Mesenchymal stem cell (in vitro differentiated cells and primary cell): ENCODE data around the gene KLHL41.

ENCODE experiments used
- DNase-seq: peaks from one replicate; pipeline ENCODE4 v3.0.0-alpha.2; 2013
- H2AFZ ChIP-seq: one replicate; pipeline ENCODE4 v1.6.1; 2013; ENCODE audit warnings: low read depth, mild to moderate bottlenecking, control low read depth, inconsistent platforms, low read length, moderate library complexity
- H2AK5ac ChIP-seq: 2 replicates; pipeline ENCODE4 v1.6.1; 2013; ENCODE audit warnings: low read length, moderate library complexity, mild to moderate bottlenecking, inconsistent platforms; ENCODE audit not compliant: severe bottlenecking
- H2BK120ac ChIP-seq: one replicate; pipeline ENCODE4 v1.6.1; 2013; ENCODE audit warnings: low read depth, mild to moderate bottlenecking, inconsistent platforms, low read length, moderate library complexity
- H2BK12ac ChIP-seq, 2 experiments: one replicate each; pipeline ENCODE4 v1.6.1; 2013; ENCODE audit warnings: inconsistent platforms in 2 of 2, low read length in 2 of 2, mild to moderate bottlenecking in 2 of 2, moderate library complexity in 2 of 2, control low read depth in 1 of 2
- H2BK15ac ChIP-seq: one replicate; pipeline ENCODE4 v1.6.1; 2013; ENCODE audit warnings: mild to moderate bottlenecking, low read depth, inconsistent platforms; ENCODE audit not compliant: poor library complexity, severe bottlenecking
- H2BK5ac ChIP-seq: 2 replicates; pipeline ENCODE4 v1.6.1; 2013; ENCODE audit warnings: low read depth, mild to moderate bottlenecking, low read length, control low read depth, inconsistent platforms; ENCODE audit not compliant: poor library complexity, severe bottlenecking
- H3K14ac ChIP-seq, 2 experiments: one replicate each; pipeline ENCODE4 v1.6.1; 2013; ENCODE audit warnings: inconsistent platforms in 2 of 2, low read length in 2 of 2, control low read depth in 1 of 2, mild to moderate bottlenecking in 1 of 2, moderate library complexity in 1 of 2
- H3K18ac ChIP-seq, 2 experiments: one replicate each; pipeline ENCODE4 v1.6.1; 2013; ENCODE audit warnings: inconsistent platforms in 2 of 2, low read length in 2 of 2, control low read depth in 1 of 2, low read depth in 1 of 2, mild to moderate bottlenecking in 1 of 2
- H3K23ac ChIP-seq, 2 experiments: one replicate each; pipeline ENCODE4 v1.6.1; 2013; ENCODE audit warnings: inconsistent platforms in 2 of 2, low read length in 2 of 2, mild to moderate bottlenecking in 2 of 2, moderate library complexity in 2 of 2, control low read depth in 1 of 2
- H3K27ac ChIP-seq: 2 replicates; pipeline ENCODE4 v1.5.1; 2013; ENCODE audit warnings: mild to moderate bottlenecking, moderate library complexity, low read length, control low read depth, inconsistent platforms; ENCODE audit not compliant: poor library complexity, severe bottlenecking
- H3K27me3 ChIP-seq, 2 experiments: 2 replicates each; pipeline versions ENCODE4 v1.6.1 to v1.7.0; 2013; ENCODE audit warnings: low read length in 2 of 2, mild to moderate bottlenecking in 2 of 2, moderate library complexity in 2 of 2, control low read depth in 1 of 2, inconsistent platforms in 1 of 2; ENCODE audit not compliant: control insufficient read depth in 1 of 2, insufficient read depth in 1 of 2
- H3K36me3 ChIP-seq, 2 experiments: 2 replicates each; pipeline versions ENCODE4 v1.6.1 to v1.7.0; 2013; ENCODE audit warnings: low read length in 2 of 2, control low read depth in 1 of 2, inconsistent platforms in 1 of 2, low read depth in 1 of 2, mild to moderate bottlenecking in 1 of 2; ENCODE audit not compliant: insufficient read depth in 2 of 2, control insufficient read depth in 1 of 2
- H3K4ac ChIP-seq, 2 experiments: one replicate each; pipeline ENCODE4 v1.6.1; 2013; ENCODE audit warnings: inconsistent platforms in 2 of 2, low read length in 2 of 2, mild to moderate bottlenecking in 2 of 2, moderate library complexity in 2 of 2, control low read depth in 1 of 2, low read depth in 1 of 2
- H3K4me1 ChIP-seq: 2 replicates; pipeline ENCODE4 v1.6.1; 2013; ENCODE audit warnings: low read depth, low read length, control low read depth; ENCODE audit not compliant: control insufficient read depth, insufficient read depth
- H3K4me2 ChIP-seq: 2 replicates; pipeline ENCODE4 v1.6.1; 2013; ENCODE audit warnings: low read length, mild to moderate bottlenecking, inconsistent platforms; ENCODE audit not compliant: poor library complexity, severe bottlenecking
- H3K4me3 ChIP-seq, 2 experiments: 2 replicates each; pipeline versions ENCODE4 v1.5.1 to v1.7.0; 2013; ENCODE audit warnings: low read length in 2 of 2, mild to moderate bottlenecking in 2 of 2, control low read depth in 1 of 2, low read depth in 1 of 2; ENCODE audit not compliant: insufficient read depth in 1 of 2
- H3K79me1 ChIP-seq: replicated peaks from 2 replicates; pipeline ENCODE4 v1.6.1; 2013; ENCODE audit warnings: mild to moderate bottlenecking, control low read depth, low read length, inconsistent platforms; ENCODE audit not compliant: poor library complexity, severe bottlenecking
- H3K9ac ChIP-seq: 2 replicates; pipeline ENCODE4 v1.7.0; 2013; ENCODE audit warnings: mild to moderate bottlenecking, low read length, moderate library complexity
- H3K9me3 ChIP-seq: 2 replicates; pipeline ENCODE4 v1.7.0; 2013; ENCODE audit warnings: mild to moderate bottlenecking, low read length; ENCODE audit not compliant: control insufficient read depth
- H4K8ac ChIP-seq: one replicate; pipeline ENCODE4 v1.6.1; 2013; ENCODE audit warnings: inconsistent platforms, mild to moderate bottlenecking, low read length, moderate library complexity
- H4K91ac ChIP-seq: one replicate; pipeline ENCODE4 v1.6.1; 2013; ENCODE audit warnings: mild to moderate bottlenecking, low read length, inconsistent platforms
- WGBS: methylation state at CpG from one replicate; pipeline ENCODE4 v1.1.7; 2013; ENCODE audit warnings: mixed read lengths; 5-methylcytosine and 5-hydroxymethylcytosine counted together

KLHL41 gene

DNA sequence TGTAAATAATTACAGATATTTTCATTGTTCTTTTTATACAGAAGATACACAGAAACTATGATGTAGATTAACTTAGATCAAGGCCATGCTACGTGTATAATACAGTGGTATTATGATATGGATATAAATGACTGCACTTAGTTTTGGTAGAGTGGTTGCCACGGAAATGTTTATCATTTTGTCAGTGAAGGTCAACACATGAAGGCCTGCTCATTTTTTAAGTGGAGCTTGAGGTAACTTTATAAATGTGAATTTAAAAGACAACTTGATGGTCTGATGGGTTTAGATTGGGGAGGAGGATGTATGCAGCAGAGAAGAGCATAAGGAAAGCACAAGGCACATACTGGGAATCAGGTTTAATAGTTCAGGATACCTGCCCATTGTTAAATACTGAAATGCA lies 44.6 kb upstream of the KLHL41 start:
- H3K18ac ChIP-seq = no peak overlapping the region
- no peaks in the 10 kb centered on the region for H3K27me3 ChIP-seq
- H3K4ac ChIP-seq = no peak overlapping the region
- no peak for DNase-seq
- no peak overlapping the region for H2BK5ac ChIP-seq
- H3K27ac ChIP-seq = no peak overlapping the region
- no peak overlapping the region for H2AK5ac ChIP-seq
- no peak overlapping the region for H2BK120ac ChIP-seq
- H3K4me3 ChIP-seq = no peak overlapping the region
- H3K79me1 ChIP-seq = no peaks in the 10 kb centered on the region
- no peak overlapping the region for H3K9ac ChIP-seq
- no peak overlapping the region for H2BK15ac ChIP-seq
- no peaks in the 10 kb centered on the region for H3K4me1 ChIP-seq
- no peak overlapping the region for H4K91ac ChIP-seq
- H3K4me2 ChIP-seq = no peak overlapping the region
- H2BK12ac ChIP-seq = no peak overlapping the region
- H3K14ac ChIP-seq = no peak overlapping the region
- no peak overlapping the region for H3K23ac ChIP-seq
- H2AFZ ChIP-seq = no peak overlapping the region
- WGBS = 93% methylated on average over 2 of the region's 2 CpGs
- H3K36me3 ChIP-seq = no peaks in the 10 kb centered on the region
- H4K8ac ChIP-seq = no peak overlapping the region
- no peaks in the 10 kb centered on the region for H3K9me3 ChIP-seq

GRCh38 chr2:169468841-169469240 lies 40.7 kb upstream of the KLHL41 start:
- H4K91ac ChIP-seq = no peak overlapping the region
- H3K14ac ChIP-seq = no peak overlapping the region
- H3K79me1 ChIP-seq = no peaks in the 10 kb centered on the region
- no CpG with 5 or more reads among the region's 1 CpG for WGBS
- H3K18ac ChIP-seq = no peak overlapping the region
- H3K23ac ChIP-seq = no peak overlapping the region
- no peaks in the 10 kb centered on the region for H3K36me3 ChIP-seq
- no peak overlapping the region for H2AK5ac ChIP-seq
- H2BK15ac ChIP-seq = no peak overlapping the region
- no peak overlapping the region for H2BK12ac ChIP-seq
- H3K27ac ChIP-seq = no peak overlapping the region
- no peak overlapping the region for H2BK120ac ChIP-seq
- H3K27me3 ChIP-seq = no peaks in the 10 kb centered on the region
- no peak overlapping the region for H3K9ac ChIP-seq
- H3K9me3 ChIP-seq = no peaks in the 10 kb centered on the region
- H3K4me2 ChIP-seq = no peak overlapping the region
- H4K8ac ChIP-seq = no peak overlapping the region
- no peak overlapping the region for H3K4me3 ChIP-seq
- no peak overlapping the region for H2BK5ac ChIP-seq
- H3K4ac ChIP-seq = no peak overlapping the region
- H3K4me1 ChIP-seq = no peaks in the 10 kb centered on the region
- no peak for DNase-seq
- no peak overlapping the region for H2AFZ ChIP-seq

- no peak overlapping the region for H3K27ac ChIP-seq
- no peak overlapping the region for H2AK5ac ChIP-seq
- no peaks in the 10 kb centered on the region for H3K4me1 ChIP-seq
- no peak overlapping the region for H3K4ac ChIP-seq
- no peak for DNase-seq
- H2BK12ac ChIP-seq = no peak overlapping the region
- no peak overlapping the region for H2BK5ac ChIP-seq
- H3K79me1 ChIP-seq = no peaks in the 10 kb centered on the region
- H4K8ac ChIP-seq = no peak overlapping the region
- no peaks in the 10 kb centered on the region for H3K27me3 ChIP-seq
- no peaks in the 10 kb centered on the region for H3K9me3 ChIP-seq
- H2AFZ ChIP-seq = no peak overlapping the region
- H3K18ac ChIP-seq = no peak overlapping the region
- H3K36me3 ChIP-seq = no peaks in the 10 kb centered on the region
- WGBS = 100% methylated on average over 1 of the region's 3 CpGs
- no peak overlapping the region for H3K4me3 ChIP-seq
- H3K4me2 ChIP-seq = no peak overlapping the region
- no peak overlapping the region for H2BK15ac ChIP-seq
- no peak overlapping the region for H3K14ac ChIP-seq
- H2BK120ac ChIP-seq = no peak overlapping the region
- no peak overlapping the region for H3K23ac ChIP-seq
- no peak overlapping the region for H3K9ac ChIP-seq
- H4K91ac ChIP-seq = no peak overlapping the region
These were observed 39.4 kb upstream of the KLHL41 start for GRCh38 chr2:169469952-169470572.

GRCh38 chr2:169472249-169472648 lies 37.3 kb upstream of the KLHL41 start:
- H2AK5ac ChIP-seq = no peak overlapping the region
- no peaks in the 10 kb centered on the region for H3K9me3 ChIP-seq
- no peak overlapping the region for H3K4ac ChIP-seq
- no peak overlapping the region for H3K27ac ChIP-seq
- no peak overlapping the region for H3K14ac ChIP-seq
- no CpG with 5 or more reads among the region's 1 CpG for WGBS
- no peaks in the 10 kb centered on the region for H3K4me1 ChIP-seq
- H4K91ac ChIP-seq = no peak overlapping the region
- H2BK12ac ChIP-seq = no peak overlapping the region
- DNase-seq = no peak
- H3K4me2 ChIP-seq = no peak overlapping the region
- H2AFZ ChIP-seq = no peak overlapping the region
- no peak overlapping the region for H3K4me3 ChIP-seq
- H3K27me3 ChIP-seq = no peaks in the 10 kb centered on the region
- no peak overlapping the region for H2BK120ac ChIP-seq
- no peak overlapping the region for H2BK5ac ChIP-seq
- H3K18ac ChIP-seq = no peak overlapping the region
- no peak overlapping the region for H3K9ac ChIP-seq
- H3K23ac ChIP-seq = no peak overlapping the region
- no peak overlapping the region for H4K8ac ChIP-seq
- H3K36me3 ChIP-seq = no peaks in the 10 kb centered on the region
- H3K79me1 ChIP-seq = no peaks in the 10 kb centered on the region
- no peak overlapping the region for H2BK15ac ChIP-seq
